ENCODE data around the gene ARPC2.

DNA sequence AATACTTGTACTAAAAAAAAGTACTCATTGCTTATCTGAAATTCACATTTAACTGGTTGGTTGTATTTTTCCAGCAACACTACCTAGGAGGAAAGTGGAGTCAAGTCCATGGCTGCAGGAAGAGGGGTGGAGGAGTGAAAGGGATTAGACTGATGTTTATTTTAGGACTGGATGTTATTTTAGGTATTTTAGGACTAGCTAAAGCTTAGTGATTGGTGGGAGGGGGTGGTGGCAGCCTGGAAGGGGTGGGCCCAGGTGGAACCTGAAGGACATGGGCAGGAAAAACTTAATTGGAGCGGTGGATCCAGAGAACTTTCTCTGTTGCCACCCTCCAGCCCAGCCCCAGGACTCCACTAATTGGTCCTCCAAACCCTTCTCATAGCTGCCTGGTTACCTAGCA, 79.2 kb downstream of the ARPC2 start:
- TF ChIP-seq, protein P1, sequence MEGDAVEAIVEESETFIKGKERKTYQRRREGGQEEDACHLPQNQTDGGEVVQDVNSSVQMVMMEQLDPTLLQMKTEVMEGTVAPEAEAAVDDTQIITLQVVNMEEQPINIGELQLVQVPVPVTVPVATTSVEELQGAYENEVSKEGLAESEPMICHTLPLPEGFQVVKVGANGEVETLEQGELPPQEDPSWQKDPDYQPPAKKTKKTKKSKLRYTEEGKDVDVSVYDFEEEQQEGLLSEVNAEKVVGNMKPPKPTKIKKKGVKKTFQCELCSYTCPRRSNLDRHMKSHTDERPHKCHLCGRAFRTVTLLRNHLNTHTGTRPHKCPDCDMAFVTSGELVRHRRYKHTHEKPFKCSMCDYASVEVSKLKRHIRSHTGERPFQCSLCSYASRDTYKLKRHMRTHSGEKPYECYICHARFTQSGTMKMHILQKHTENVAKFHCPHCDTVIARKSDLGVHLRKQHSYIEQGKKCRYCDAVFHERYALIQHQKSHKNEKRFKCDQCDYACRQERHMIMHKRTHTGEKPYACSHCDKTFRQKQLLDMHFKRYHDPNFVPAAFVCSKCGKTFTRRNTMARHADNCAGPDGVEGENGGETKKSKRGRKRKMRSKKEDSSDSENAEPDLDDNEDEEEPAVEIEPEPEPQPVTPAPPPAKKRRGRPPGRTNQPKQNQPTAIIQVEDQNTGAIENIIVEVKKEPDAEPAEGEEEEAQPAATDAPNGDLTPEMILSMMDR (conservative IDR thresholded peaks at IDR 0.05) = no peak
- TF ChIP-seq EZH2 (IDR thresholded peaks at IDR 0.05; ENCODE audit: low read depth) = no peak
